Lung microvascular endothelial cell (primary cell): Measurements from ENCODE around the gene FIZ1. TPM values are rescaled to one million over a fixed set of nuclear protein-coding genes. Genes with fewer than 3 reads are reported as not detected.

Experiments used
- DNase-seq, 2 donors: peaks; one replicate each; pipeline versions ENCODE4 v3.0.0 to v3.0.0-alpha.2; 2010; ENCODE audit warnings: low read depth in 2 of 2
- total RNA-seq: library from RNA; depleted of rRNA; stranded (reverse); fragments of >200 nt; gene quantifications from 2 replicates; pipeline ENCODE4 v1.2.1, GENCODE V29; 2014

Gene FIZ1
- total RNA-seq, 1 donor from 2014 or later: 3.2 TPM

GRCh38 chr19:55635856-55636440 lies 36.6 kb upstream of the FIZ1 start:
- no peak for DNase-seq

GRCh38 chr19:55635334-55635717 lies 36.0 kb upstream of the FIZ1 start:
- DNase-seq: no peak

GRCh38 chr19:55633861-55634260 lies 34.5 kb upstream of the FIZ1 start:
- no peak for DNase-seq

- DNase-seq: peak; percentile 96
These were observed 33.1 kb upstream of the FIZ1 start for GRCh38 chr19:55632463-55632834.

- no peak for DNase-seq
These were observed 27.0 kb upstream of the FIZ1 start for GRCh38 chr19:55626350-55626749.

GRCh38 chr19:55625004-55625326 lies 25.6 kb upstream of the FIZ1 start:
- no peak for DNase-seq

- peak; percentile 94 to 97 for DNase-seq
These were observed 25.0 kb upstream of the FIZ1 start, which contains the start of gene ZNF784 for GRCh38 chr19:55624109-55625003. Gene ZNF784 (minus strand): TSS chr19:55624566. CDS start chr19:55624561, 5 bp downstream.

GRCh38 chr19:55623561-55623960 lies 24.2 kb upstream of the FIZ1 start:
- DNase-seq: no peak

- no peak for DNase-seq
These were observed 23.8 kb upstream of the FIZ1 start for GRCh38 chr19:55623130-55623529.

GRCh38 chr19:55622242-55622969 lies 23.1 kb upstream of the FIZ1 start:
- no peak for DNase-seq

- DNase-seq: no peak
These were observed 22.4 kb upstream of the FIZ1 start for GRCh38 chr19:55621673-55622231.

GRCh38 chr19:55621205-55621672 lies 21.9 kb upstream of the FIZ1 start:
- no peak for DNase-seq

- DNase-seq: no peak
These were observed 21.3 kb upstream of the FIZ1 start for GRCh38 chr19:55620410-55621204.

GRCh38 chr19:55619286-55619685 lies 20.0 kb upstream of the FIZ1 start:
- no peak for DNase-seq

- no peak for DNase-seq
These were observed 19.1 kb upstream of the FIZ1 start for GRCh38 chr19:55618426-55618825.

GRCh38 chr19:55617426-55617825 lies 18.1 kb upstream of the FIZ1 start:
- peak; percentile 42 to 65 for DNase-seq

- no peak for DNase-seq
These were observed 17.1 kb upstream of the FIZ1 start for GRCh38 chr19:55616395-55616875.

- DNase-seq: no peak
These were observed 16.5 kb upstream of the FIZ1 start for GRCh38 chr19:55615543-55616394.

GRCh38 chr19:55614711-55615542 lies 15.6 kb upstream of the FIZ1 start:
- no peak for DNase-seq
